Kidney (tissue), 14 donors: ENCODE measurements around the gene TMEM45B. TPM values are rescaled to one million over a fixed set of nuclear protein-coding genes. Genes with fewer than 3 reads are reported as not detected.
"Not testable (repeated sequence)": the region's sequence is repeated elsewhere in the genome, so short reads cannot be mapped to it uniquely, and the experiment has no call there.

Experiments
- DNase-seq, 5 donors: peaks; one replicate each; pipeline ENCODE4 v3.0.0-alpha.2; 2013 to 2020
- FAIRE-seq: peaks from 2 replicates; lab custom pipeline; 2012; peaks lifted over from hg19 to GRCh38; lab: Jason Lieb, UNC
- H3K27ac ChIP-seq, 2 donors: one replicate each; pipeline ENCODE4 v1.7.0; 2013; ENCODE audit warnings: low read depth in 2 of 2, low read length in 2 of 2, inconsistent platforms in 1 of 2
- H3K27me3 ChIP-seq: one replicate; pipeline ENCODE4 v1.7.1; 2013; ENCODE audit warnings: low read length, inconsistent platforms; ENCODE audit not compliant: control insufficient read depth, insufficient read depth
- H3K36me3 ChIP-seq, 3 donors: one replicate each; pipeline versions ENCODE4 v1.7.0 to v1.7.1; 2013; ENCODE audit warnings: low read length in 3 of 3, control low read depth in 1 of 3, inconsistent platforms in 1 of 3; ENCODE audit not compliant: insufficient read depth in 3 of 3, control insufficient read depth in 2 of 3
- H3K4me1 ChIP-seq, 3 donors: one replicate each; pipeline versions ENCODE4 v1.7.0 to v1.7.1; 2013; ENCODE audit warnings: low read length in 3 of 3, inconsistent platforms in 1 of 3, low read depth in 1 of 3; ENCODE audit not compliant: control insufficient read depth in 2 of 3, insufficient read depth in 2 of 3
- H3K4me3 ChIP-seq, 3 donors: one replicate each; pipeline versions ENCODE4 v1.7.0 to v1.8.1; 2013; ENCODE audit warnings: low read length in 3 of 3, control low read depth in 1 of 3, inconsistent platforms in 1 of 3
- H3K9ac ChIP-seq, 3 donors: one replicate each; pipeline versions ENCODE4 v1.7.0 to v1.7.1; 2013; ENCODE audit warnings: low read length in 3 of 3, control low read depth in 1 of 3, inconsistent platforms in 1 of 3
- H3K9me3 ChIP-seq, 3 donors: one replicate each; pipeline versions ENCODE4 v1.7.0 to v1.7.1; 2013; ENCODE audit warnings: low read length in 3 of 3, control low read depth in 1 of 3, inconsistent platforms in 1 of 3; ENCODE audit not compliant: control insufficient read depth in 2 of 3, insufficient read depth in 1 of 3
- CTCF ChIP-seq: IDR thresholded peaks from 3 replicates; pipeline ENCODE4 v1.5.1; 2012; ENCODE audit warnings: mild to moderate bottlenecking, moderate library complexity, borderline replicate concordance; ENCODE audit not compliant: insufficient read depth; ENCODE audit errors: extremely low read depth
- intact Hi-C: fragments of 100-400 bp; cut with DNase I; formaldehyde crosslinking; loops from one replicate; pipeline ENCODE4 v1.11.1; 2022
- polyA plus RNA-seq: library from polyadenylated mRNA; stranded (reverse); fragments of 350-450 nt; fragmentation: Illumina TruSeq; extraction: RNeasy Lipid Tissue Mini Kit (QIAGEN cat#74804); gene quantifications from one replicate; pipeline ENCODE4 v1.2.3, GENCODE V29; 2014; ENCODE audit warnings: low read depth, low replicate concordance; ENCODE audit not compliant: insufficient read depth
- total RNA-seq: library from RNA; stranded (reverse); fragmentation: NEBNext Ultra II Directional; extraction: Animal tissue kit (Norgen Biotek cat#: 25700); gene quantifications from one replicate; pipeline ENCODE4 v1.2.1, GENCODE V29; 2021
- donor health status: control.
- donor health status: control.
- donor health status: control.
- donor health status: control.
- donor health status: control.
- donor health status: DM: yes; HTN: yes; CAD: no.
- donor health status: Normal renal cell carcinoma (clear cell type).

Gene TMEM45B
- total and polyA plus RNA-seq, 2 donors from 2014 or later = 17.7 to 37.5 TPM

- DNase-seq = no peak
- H3K36me3 ChIP-seq = no peaks in the 10 kb centered on the region
- H3K9ac ChIP-seq = no peak overlapping the region
- no peak for TF ChIP-seq CTCF
- no peak overlapping the region for H3K4me3 ChIP-seq
- intact Hi-C loops = no loop called here
- no peaks in the 10 kb centered on the region for H3K27me3 ChIP-seq
- H3K9me3 ChIP-seq = no peaks in the 10 kb centered on the region
- H3K27ac ChIP-seq = no peak overlapping the region
- FAIRE-seq = no peak
- no peaks in the 10 kb centered on the region for H3K4me1 ChIP-seq
Measured at GRCh38 chr11:129778877-129779276, 36.8 kb upstream of the TMEM45B start.

- no peaks in the 10 kb centered on the region for H3K27me3 ChIP-seq
- TF ChIP-seq CTCF = no peak
- no peaks in the 10 kb centered on the region for H3K9me3 ChIP-seq
- peak overlapping the region in 1 of 3 donors; percentile 3 for H3K9ac ChIP-seq
- no peak overlapping the region for H3K27ac ChIP-seq
- H3K4me1 ChIP-seq = no peaks in the 10 kb centered on the region
- H3K4me3 ChIP-seq = no peak overlapping the region
- FAIRE-seq (no peak), DNase-seq (peak in 1 of 5 donors; percentile 9)
- intact Hi-C loops = no loop called here
- no peaks in the 10 kb centered on the region for H3K36me3 ChIP-seq
Measured at GRCh38 chr11:129779342-129779741, 36.3 kb upstream of the TMEM45B start.

GRCh38 chr11:129785383-129786111 lies 30.1 kb upstream of the TMEM45B start:
- H3K9me3 ChIP-seq = no peaks in the 10 kb centered on the region
- no peaks in the 10 kb centered on the region for H3K36me3 ChIP-seq
- H3K27ac ChIP-seq = no peak overlapping the region
- TF ChIP-seq CTCF = no peak
- intact Hi-C loops = no loop called here
- DNase-seq (peak in 2 of 5 donors; percentile 5 to 13), FAIRE-seq (no peak)
- no peaks in the 10 kb centered on the region for H3K27me3 ChIP-seq
- no peaks in the 10 kb centered on the region for H3K4me1 ChIP-seq
- no peak overlapping the region for H3K9ac ChIP-seq
- H3K4me3 ChIP-seq = no peak overlapping the region

- H3K9ac ChIP-seq, DNase-seq, H3K4me1 ChIP-seq, FAIRE-seq, H3K36me3 ChIP-seq, H3K4me3 ChIP-seq, H3K27ac ChIP-seq, intact Hi-C loops, H3K9me3 ChIP-seq, H3K27me3 ChIP-seq: not testable (repeated sequence)
Measured at GRCh38 chr11:129786112-129786416, 29.6 kb upstream of the TMEM45B start.
